Mesenteric fat pad (tissue), 1 donor: ENCODE results near the gene DNAJA4. TPM values are rescaled to one million over a fixed set of nuclear protein-coding genes. Genes with fewer than 3 reads are reported as not detected.

ENCODE experiments used
- DNase-seq: peaks from one replicate; pipeline ENCODE4 v3.0.0-alpha.2; 2020; ENCODE audit warnings: low spot score
- total RNA-seq: library from RNA; stranded (reverse); fragmentation: NEBNext Ultra II Directional; extraction: Animal tissue kit (Norgen Biotek cat#: 25700); gene quantifications from one replicate; pipeline ENCODE4 v1.2.1, GENCODE V29; 2021
- donor health status: DM: yes; HTN: yes; CAD: no.

DNAJA4 gene
- total RNA-seq, 1 donor from 2014 or later, result 21.4 TPM

- peak; percentile 85 for DNase-seq
These were observed 20.8 kb upstream of the DNAJA4 start for GRCh38 chr15:78243491-78243941.

- DNase-seq, result peak; percentile 18
These were observed 20.3 kb upstream of the DNAJA4 start for GRCh38 chr15:78244101-78244500.

GRCh38 chr15:78244893-78245292 lies 19.5 kb upstream of the DNAJA4 start:
- peak; percentile 43 for DNase-seq

GRCh38 chr15:78245392-78245791 lies 19.0 kb upstream of the DNAJA4 start:
- peak; percentile 43 for DNase-seq

GRCh38 chr15:78245976-78246620 lies 18.3 kb upstream of the DNAJA4 start:
- peak; percentile 81 for DNase-seq

- peak; percentile 55 for DNase-seq
These were observed 16.5 kb upstream of the DNAJA4 start for GRCh38 chr15:78247911-78248310.

- DNase-seq, result no peak
These were observed 15.2 kb upstream of the DNAJA4 start for GRCh38 chr15:78249131-78249530.

- DNase-seq, result peak; percentile 82
These were observed 13.2 kb upstream of the DNAJA4 start for GRCh38 chr15:78251136-78251535.

GRCh38 chr15:78255421-78256043 lies 8.8 kb upstream of the DNAJA4 start:
- DNase-seq, result no peak

- DNase-seq, result no peak
These were observed 8.3 kb upstream of the DNAJA4 start for GRCh38 chr15:78256044-78256437.

GRCh38 chr15:78257681-78258080 lies 6.7 kb upstream of the DNAJA4 start:
- no peak for DNase-seq

- no peak for DNase-seq
These were observed 5.1 kb upstream of the DNAJA4 start for GRCh38 chr15:78259232-78259631.

GRCh38 chr15:78260489-78260888 lies 3.9 kb upstream of the DNAJA4 start:
- no peak for DNase-seq

- no peak for DNase-seq
These were observed 3.3 kb upstream of the DNAJA4 start for GRCh38 chr15:78261062-78261461.

GRCh38 chr15:78263351-78263781 lies 996 bp upstream of the DNAJA4 start:
- DNase-seq, result no peak

GRCh38 chr15:78263907-78264303 lies 457 bp upstream of the DNAJA4 start:
- DNase-seq, result no peak

GRCh38 chr15:78265137-78265460 lies 737 bp downstream of the DNAJA4 start:
- no peak for DNase-seq

- no peak for DNase-seq
These were observed 1.4 kb downstream of the DNAJA4 start for GRCh38 chr15:78265752-78266224.

GRCh38 chr15:78266229-78266628 lies 1.9 kb downstream of the DNAJA4 start:
- no peak for DNase-seq

GRCh38 chr15:78266806-78267205 lies 2.4 kb downstream of the DNAJA4 start:
- no peak for DNase-seq

GRCh38 chr15:78272316-78272715 lies 8.0 kb downstream of the DNAJA4 start:
- DNase-seq, result no peak

GRCh38 chr15:78272776-78273175 lies 8.4 kb downstream of the DNAJA4 start:
- DNase-seq, result no peak

- no peak for DNase-seq
These were observed 10.6 kb downstream of the DNAJA4 start for GRCh38 chr15:78274994-78275393.
